Gastrocnemius medialis (tissue), 4 donors: Measurements from ENCODE around the gene PARD3B. TPM values are rescaled to one million over a fixed set of nuclear protein-coding genes. Genes with fewer than 3 reads are reported as not detected.

Experiments
- ATAC-seq, 2 donors: fragments of 150-250 bp; one replicate each; pipeline ENCODE4 v1.9.1; 2016
- DNase-seq, 2 donors: peaks; one replicate each; pipeline ENCODE4 v3.0.0-alpha.2; 2019
- H3K27ac ChIP-seq, 4 donors: fragments of 200-600 bp; sonication (generic); 1 replicate in 1 of 4; 2 replicates in 3 of 4; pipeline ENCODE4 v1.5.1; 2016 to 2018; ENCODE audit warnings: mild to moderate bottlenecking in 2 of 4, moderate library complexity in 1 of 4
- H3K27me3 ChIP-seq, 3 donors: fragments of 200-600 bp; sonication (generic) in 2 of 3; 1 replicate in 1 of 3; 2 replicates in 2 of 3; pipeline versions ENCODE4 v1.5.1 to v1.6.0; 2016 to 2019; ENCODE audit warnings: mild to moderate bottlenecking in 1 of 3, moderate library complexity in 1 of 3
- H3K36me3 ChIP-seq, 2 donors: fragments of 200-600 bp; sonication (generic) in 1 of 2; one replicate each; pipeline ENCODE4 v1.5.1; 2017 to 2018
- H3K4me1 ChIP-seq, 2 donors: fragments of 200-600 bp; sonication (generic) in 1 of 2; one replicate each; pipeline ENCODE4 v1.5.1; 2016 to 2017; ENCODE audit warnings: mild to moderate bottlenecking in 2 of 2
- H3K4me3 ChIP-seq, 4 donors: fragments of 200-600 bp; sonication (generic) in 3 of 4; 1 replicate in 1 of 4; 2 replicates in 3 of 4; pipeline ENCODE4 v1.5.1; 2016 to 2019; ENCODE audit warnings: mild to moderate bottlenecking in 2 of 4
- H3K9me3 ChIP-seq, 3 donors: fragments of 200-600 bp; sonication (generic) in 2 of 3; 1 replicate in 1 of 3; 2 replicates in 2 of 3; pipeline ENCODE4 v1.5.1; 2016 to 2019
- CTCF ChIP-seq, 5 experiments: fragments of 450-650 bp in 3 of 5; fragments of 200-600 bp in 2 of 5; sonication (generic) in 2 of 5; IDR thresholded peaks in 4 of 5; conservative IDR thresholded peaks in 1 of 5; 1 replicate in 4 of 5; 2 replicates in 1 of 5; pipeline ENCODE4 v1.5.1; 2016 to 2019; ENCODE audit warnings: antibody characterized with exemption in 5 of 5, mild to moderate bottlenecking in 3 of 5, moderate library complexity in 3 of 5
- POLR2A ChIP-seq, 2 donors: fragments of 450-650 bp; IDR thresholded peaks; one replicate each; pipeline ENCODE4 v1.6.1; 2017; ENCODE audit warnings: antibody characterized with exemption in 2 of 2, mild to moderate bottlenecking in 2 of 2, moderate library complexity in 2 of 2
- in situ Hi-C, 4 donors: fragments of 200-750 bp; cut with MboI; loops; one replicate each; pipeline versions ENCODE4 v1.15.0 to v1.8.0; 2017; ENCODE audit warnings: low sequenced_read_pairs in 4 of 4
- intact Hi-C: fragments of 100-400 bp; cut with DNase I; formaldehyde crosslinking; loops from one replicate; pipeline ENCODE4 v1.15.1; 2023; ENCODE audit warnings: low total_unique reads
- total RNA-seq, 4 donors: library from RNA; depleted of rRNA; stranded (reverse); fragments of >200 nt; gene quantifications; one replicate each; pipeline versions ENCODE4 v1.1.0 to v1.2.3, GENCODE V29; 2016

PARD3B gene
- total RNA-seq, 4 donors from 2014 or later, result 2.2 to 15.5 (median 4.6) TPM

- no peaks in the 10 kb centered on the region for H3K4me1 ChIP-seq
- intact Hi-C loops (no loop called here), in situ Hi-C loops (no loop called here)
- no peaks in the 10 kb centered on the region for H3K9me3 ChIP-seq
- H3K36me3 ChIP-seq, result no peaks in the 10 kb centered on the region
- DNase-seq (no peak), ATAC-seq (no peak)
- no peak overlapping the region for H3K4me3 ChIP-seq
- TF ChIP-seq POLR2A (IDR thresholded peaks at IDR 0.05) (no peak), CTCF (IDR thresholded peaks at IDR 0.05 in 4 of 5, conservative IDR thresholded peaks at IDR 0.05 in 1 of 5) (no peak)
- no peaks in the 10 kb centered on the region for H3K27me3 ChIP-seq
- H3K27ac ChIP-seq, result no peak overlapping the region
Observed at GRCh38 chr2:205333351-205333750, 788.1 kb downstream of the PARD3B start.

- in situ Hi-C loops (no loop called here), intact Hi-C loops (no loop called here)
- H3K27me3 ChIP-seq, result no peaks in the 10 kb centered on the region
- TF ChIP-seq POLR2A (IDR thresholded peaks at IDR 0.05) (no peak), CTCF (IDR thresholded peaks at IDR 0.05 in 4 of 5, conservative IDR thresholded peaks at IDR 0.05 in 1 of 5) (no peak)
- DNase-seq (no peak), ATAC-seq (no peak)
- H3K4me1 ChIP-seq, result no peaks in the 10 kb centered on the region
- no peaks in the 10 kb centered on the region for H3K9me3 ChIP-seq
- H3K4me3 ChIP-seq, result no peak overlapping the region
- no peaks in the 10 kb centered on the region for H3K36me3 ChIP-seq
- no peak overlapping the region for H3K27ac ChIP-seq
Observed at GRCh38 chr2:205337274-205337673, 792.0 kb downstream of the PARD3B start.

GRCh38 chr2:205338156-205338555 is 792.9 kb downstream of the PARD3B start:
- H3K9me3 ChIP-seq, result no peaks in the 10 kb centered on the region
- no peak overlapping the region for H3K4me3 ChIP-seq
- no peaks in the 10 kb centered on the region for H3K4me1 ChIP-seq
- no peaks in the 10 kb centered on the region for H3K36me3 ChIP-seq
- no peak overlapping the region for H3K27ac ChIP-seq
- intact Hi-C loops (no loop called here), in situ Hi-C loops (no loop called here)
- no peaks in the 10 kb centered on the region for H3K27me3 ChIP-seq
- TF ChIP-seq CTCF (IDR thresholded peaks at IDR 0.05 in 4 of 5, conservative IDR thresholded peaks at IDR 0.05 in 1 of 5) (no peak), POLR2A (IDR thresholded peaks at IDR 0.05) (no peak)
- no peak for ATAC-seq
- no peak for DNase-seq

GRCh38 chr2:205343103-205343502 is 797.8 kb downstream of the PARD3B start:
- in situ Hi-C loops (no loop called here), intact Hi-C loops (no loop called here)
- ATAC-seq, result no peak
- Histone ChIP-seq H3K4me1 (no peaks in the 10 kb centered on the region), H3K27me3 (no peaks in the 10 kb centered on the region), H3K4me3 (no peak overlapping the region), H3K9me3 (no peaks in the 10 kb centered on the region), H3K27ac (no peak overlapping the region), H3K36me3 (no peaks in the 10 kb centered on the region)
- DNase-seq, result no peak
- TF ChIP-seq POLR2A (IDR thresholded peaks at IDR 0.05) (no peak), CTCF (IDR thresholded peaks at IDR 0.05 in 4 of 5, conservative IDR thresholded peaks at IDR 0.05 in 1 of 5) (no peak)

- DNase-seq (no peak), ATAC-seq (no peak)
- Histone ChIP-seq H3K36me3 (no peaks in the 10 kb centered on the region), H3K4me3 (no peak overlapping the region), H3K27me3 (no peaks in the 10 kb centered on the region), H3K9me3 (no peaks in the 10 kb centered on the region), H3K4me1 (no peaks in the 10 kb centered on the region), H3K27ac (no peak overlapping the region)
- TF ChIP-seq POLR2A (IDR thresholded peaks at IDR 0.05), result no peak
- no peak for TF ChIP-seq CTCF (IDR thresholded peaks at IDR 0.05 in 4 of 5, conservative IDR thresholded peaks at IDR 0.05 in 1 of 5)
- in situ Hi-C loops (no loop called here), intact Hi-C loops (no loop called here)
Observed at GRCh38 chr2:205346649-205347048, 801.4 kb downstream of the PARD3B start.
